ENCODE data around the gene TUBGCP6.

The TUBGCP6 gene

DNA sequence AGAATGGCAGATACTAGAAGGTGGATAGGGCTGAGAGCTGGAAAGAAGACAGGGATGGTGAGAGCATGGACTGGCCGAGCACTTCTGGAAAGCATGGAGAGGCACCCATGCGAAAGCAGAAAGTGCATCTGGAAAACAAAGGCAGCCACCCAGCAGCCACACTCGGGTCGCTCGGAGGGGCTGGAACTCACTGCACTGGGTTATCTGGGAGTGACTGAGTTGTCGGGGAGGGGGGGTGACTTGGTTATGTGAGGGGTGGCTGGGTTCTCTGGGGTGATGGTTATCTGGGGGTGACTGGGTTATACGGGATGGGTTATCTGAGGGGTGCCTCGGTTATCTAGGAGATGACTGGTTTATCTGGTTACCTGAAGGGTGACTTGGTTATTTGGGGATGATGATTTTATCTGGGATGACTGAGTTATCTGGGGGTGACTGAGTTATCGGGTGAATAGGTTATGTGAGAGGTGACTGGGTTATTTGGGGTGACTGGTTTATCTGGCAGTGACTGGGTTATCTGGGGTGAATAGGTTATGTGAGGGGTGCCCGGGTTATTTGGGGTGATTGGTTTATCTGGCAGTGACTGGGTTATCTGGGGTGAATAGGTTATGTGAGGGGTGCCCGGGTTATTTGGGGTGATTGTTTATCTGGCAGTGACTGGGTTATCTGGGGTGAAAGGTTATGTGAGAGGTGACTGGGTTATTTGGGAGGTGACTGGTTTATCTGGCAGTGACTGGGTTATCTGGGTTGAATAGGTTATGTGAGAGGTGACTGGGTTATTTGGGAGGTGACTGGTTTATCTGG lies 76.9 kb downstream of the TUBGCP6 start:
- no peak for DNase-seq (ENCODE audit: low spot score)
